Left lung (tissue), 10 donors: ENCODE results near the gene CACNA1D. TPM values are rescaled to one million over a fixed set of nuclear protein-coding genes. Genes with fewer than 3 reads are reported as not detected.

ENCODE experiments used
- ATAC-seq: fragments of 200-7000 bp; cut with Tn5 transposase; one replicate; pipeline ENCODE4 v1.9.1; 2020; ENCODE audit warnings: moderate library complexity
- DNase-seq, 4 donors: peaks; one replicate each; pipeline ENCODE4 v3.0.0-alpha.2; 2013 to 2020
- H3K27ac ChIP-seq, 2 donors: fragments of 200-600 bp; sonication (generic) in 1 of 2; one replicate each; pipeline versions ENCODE4 v1.5.0 to v1.8.0; 2020 to 2021
- H3K27me3 ChIP-seq, 2 donors: fragments of 200-600 bp; sonication (generic) in 1 of 2; one replicate each; pipeline versions ENCODE4 v1.5.0 to v1.8.0; 2020 to 2021
- H3K36me3 ChIP-seq, 2 donors: fragments of 200-600 bp; sonication (generic) in 1 of 2; one replicate each; pipeline versions ENCODE4 v1.5.0 to v1.8.0; 2020 to 2021
- H3K4me1 ChIP-seq, 2 donors: fragments of 200-600 bp; one replicate each; pipeline ENCODE4 v1.8.0; 2021
- H3K4me3 ChIP-seq, 2 donors: fragments of 200-600 bp; sonication (generic) in 1 of 2; one replicate each; pipeline versions ENCODE4 v1.5.0 to v1.8.0; 2020 to 2021; ENCODE audit warnings: mild to moderate bottlenecking in 1 of 2
- H3K9me3 ChIP-seq, 2 donors: fragments of 200-600 bp; sonication (generic) in 1 of 2; one replicate each; pipeline versions ENCODE4 v1.5.0 to v1.8.0; 2020 to 2021
- CTCF ChIP-seq, 2 donors: fragments of 200-600 bp; sonication (generic) in 1 of 2; IDR thresholded peaks; one replicate each; pipeline versions ENCODE4 v1.5.0 to v1.8.0; 2021; ENCODE audit warnings: antibody characterized with exemption in 2 of 2
- intact Hi-C, 2 donors: fragments of 100-400 bp; cut with DNase I; formaldehyde crosslinking; loops; one replicate each; pipeline versions ENCODE4 v1.11.2 to v1.14.2; 2022
- polyA plus RNA-seq, 6 donors: library from polyadenylated mRNA; unstranded; fragments of 120-200 nt; gene quantifications; one replicate each; pipeline ENCODE4 v1.2.1, GENCODE V29; 2013; ENCODE audit not compliant: insufficient read length in 6 of 6
- total RNA-seq, 2 donors: library from RNA; stranded (reverse); fragmentation: NEBNext Ultra II Directional; extraction: Animal tissue kit (Norgen Biotek cat#: 25700); gene quantifications; one replicate each; pipeline ENCODE4 v1.2.1, GENCODE V29; 2021
- donor health status: DM: no; HTN: yes; CAD: no.
- donor health status: DM: no; HTN: no; CAD: no.

Gene CACNA1D
- total and polyA plus RNA-seq, 8 donors = 32.6 to 78.2 (median 56.2) TPM

GRCh38 chr3:53817211-53817610 lies 322.8 kb downstream of the CACNA1D start:
- no peaks in the 10 kb centered on the region for H3K4me1 ChIP-seq
- no peaks in the 10 kb centered on the region for H3K9me3 ChIP-seq
- H3K36me3 ChIP-seq = peaks cover 0 to 39% of the 10 kb centered on the region in 2 donors
- H3K27me3 ChIP-seq = no peaks in the 10 kb centered on the region
- no peak for DNase-seq
- intact Hi-C loops = no loop called here
- no peak overlapping the region for H3K27ac ChIP-seq
- TF ChIP-seq CTCF (IDR thresholded peaks at IDR 0.05) = no peak
- no peak overlapping the region for H3K4me3 ChIP-seq
- no peak for ATAC-seq

GRCh38 chr3:53817809-53818208 lies 323.4 kb downstream of the CACNA1D start:
- ATAC-seq (no peak), DNase-seq (no peak)
- Histone ChIP-seq H3K27me3 (no peaks in the 10 kb centered on the region), H3K27ac (no peak overlapping the region), H3K36me3 (peaks cover 0 to 45% of the 10 kb centered on the region in 2 donors), H3K4me3 (no peak overlapping the region), H3K9me3 (no peaks in the 10 kb centered on the region), H3K4me1 (no peaks in the 10 kb centered on the region)
- TF ChIP-seq CTCF (IDR thresholded peaks at IDR 0.05) = no peak
- intact Hi-C loops = no loop called here

- Histone ChIP-seq H3K27ac (no peak overlapping the region), H3K4me3 (no peak overlapping the region), H3K36me3 (peaks cover 0 to 51% of the 10 kb centered on the region in 2 donors), H3K9me3 (no peaks in the 10 kb centered on the region), H3K27me3 (no peaks in the 10 kb centered on the region), H3K4me1 (no peaks in the 10 kb centered on the region)
- no peak for TF ChIP-seq CTCF (IDR thresholded peaks at IDR 0.05)
- ATAC-seq (no peak), DNase-seq (no peak)
- intact Hi-C loops = no loop called here
Measured at GRCh38 chr3:53818221-53819162, 324.1 kb downstream of the CACNA1D start.

GRCh38 chr3:53819163-53819868 lies 324.9 kb downstream of the CACNA1D start:
- DNase-seq (no peak), ATAC-seq (no peak)
- intact Hi-C loops = no loop called here
- TF ChIP-seq CTCF (IDR thresholded peaks at IDR 0.05) = no peak
- no peaks in the 10 kb centered on the region for H3K27me3 ChIP-seq
- H3K4me1 ChIP-seq = no peaks in the 10 kb centered on the region
- no peak overlapping the region for H3K27ac ChIP-seq
- H3K9me3 ChIP-seq = no peaks in the 10 kb centered on the region
- peaks cover 0 to 54% of the 10 kb centered on the region in 2 donors for H3K36me3 ChIP-seq
- no peak overlapping the region for H3K4me3 ChIP-seq

- no peak overlapping the region for H3K27ac ChIP-seq
- no peaks in the 10 kb centered on the region for H3K27me3 ChIP-seq
- ATAC-seq = no peak
- TF ChIP-seq CTCF (IDR thresholded peaks at IDR 0.05) = no peak
- DNase-seq = no peak
- intact Hi-C loops = no loop called here
- no peaks in the 10 kb centered on the region for H3K9me3 ChIP-seq
- peaks cover 0 to 51% of the 10 kb centered on the region in 2 donors for H3K36me3 ChIP-seq
- H3K4me3 ChIP-seq = no peak overlapping the region
- H3K4me1 ChIP-seq = no peaks in the 10 kb centered on the region
Measured at GRCh38 chr3:53820084-53820483, 325.7 kb downstream of the CACNA1D start.
